ENCODE results near the gene GTSE1. TPM values are rescaled to one million over a fixed set of nuclear protein-coding genes. Genes with fewer than 3 reads are reported as not detected.
A peak's percentile ranks its signal among the peaks of the same experiment; 100 is the strongest.

GTSE1 gene
- total RNA-seq, 3 donors from 2014 or later = 0.29 to 0.48 TPM; not detected in 1

- Histone ChIP-seq H3K4me1 (no peaks in the 10 kb centered on the region), H3K4me3 (no peak overlapping the region), H3K36me3 (peaks cover 10% of the 10 kb centered on the region), H3K9me3 (no peaks in the 10 kb centered on the region), H3K27me3 (no peaks in the 10 kb centered on the region), H3K27ac (no peak overlapping the region)
- DNase-seq (ENCODE audit: low spot score in 2 of 2) = no peak
- intact Hi-C loops (cut with DNase I; ENCODE audit: low total_unique reads) = no loop called here
- no peak for TF ChIP-seq POLR2AphosphoS5 (IDR thresholded peaks at IDR 0.05)
- TF ChIP-seq, protein P1, sequence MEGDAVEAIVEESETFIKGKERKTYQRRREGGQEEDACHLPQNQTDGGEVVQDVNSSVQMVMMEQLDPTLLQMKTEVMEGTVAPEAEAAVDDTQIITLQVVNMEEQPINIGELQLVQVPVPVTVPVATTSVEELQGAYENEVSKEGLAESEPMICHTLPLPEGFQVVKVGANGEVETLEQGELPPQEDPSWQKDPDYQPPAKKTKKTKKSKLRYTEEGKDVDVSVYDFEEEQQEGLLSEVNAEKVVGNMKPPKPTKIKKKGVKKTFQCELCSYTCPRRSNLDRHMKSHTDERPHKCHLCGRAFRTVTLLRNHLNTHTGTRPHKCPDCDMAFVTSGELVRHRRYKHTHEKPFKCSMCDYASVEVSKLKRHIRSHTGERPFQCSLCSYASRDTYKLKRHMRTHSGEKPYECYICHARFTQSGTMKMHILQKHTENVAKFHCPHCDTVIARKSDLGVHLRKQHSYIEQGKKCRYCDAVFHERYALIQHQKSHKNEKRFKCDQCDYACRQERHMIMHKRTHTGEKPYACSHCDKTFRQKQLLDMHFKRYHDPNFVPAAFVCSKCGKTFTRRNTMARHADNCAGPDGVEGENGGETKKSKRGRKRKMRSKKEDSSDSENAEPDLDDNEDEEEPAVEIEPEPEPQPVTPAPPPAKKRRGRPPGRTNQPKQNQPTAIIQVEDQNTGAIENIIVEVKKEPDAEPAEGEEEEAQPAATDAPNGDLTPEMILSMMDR (IDR thresholded peaks at IDR 0.05) = no peak
- TF ChIP-seq POLR2A (IDR thresholded peaks at IDR 0.05) = no peak
These were observed 15.6 kb upstream of the GTSE1 start for GRCh38 chr22:46280999-46281623.

- DNase-seq (ENCODE audit: low spot score in 2 of 2) = no peak
- Histone ChIP-seq H3K36me3 (peaks cover 10% of the 10 kb centered on the region), H3K4me3 (no peak overlapping the region), H3K27ac (no peak overlapping the region), H3K9me3 (no peaks in the 10 kb centered on the region), H3K27me3 (no peaks in the 10 kb centered on the region), H3K4me1 (no peaks in the 10 kb centered on the region)
- intact Hi-C loops (cut with DNase I; ENCODE audit: low total_unique reads) = no loop called here
- TF ChIP-seq POLR2AphosphoS5 (IDR thresholded peaks at IDR 0.05) (no peak), POLR2A (IDR thresholded peaks at IDR 0.05) (no peak)
- TF ChIP-seq, protein P1 (IDR thresholded peaks at IDR 0.05) = no peak
These were observed 14.6 kb upstream of the GTSE1 start for GRCh38 chr22:46281866-46282678.

- TF ChIP-seq POLR2A (IDR thresholded peaks at IDR 0.05) = no peak
- TF ChIP-seq POLR2AphosphoS5 (IDR thresholded peaks at IDR 0.05) = no peak
- TF ChIP-seq, protein P1 (IDR thresholded peaks at IDR 0.05) = no peak
- no peak overlapping the region for H3K27ac ChIP-seq
- no peak overlapping the region for H3K4me3 ChIP-seq
- H3K27me3 ChIP-seq = no peaks in the 10 kb centered on the region
- H3K36me3 ChIP-seq = no peaks in the 10 kb centered on the region
- H3K9me3 ChIP-seq = no peaks in the 10 kb centered on the region
- no peaks in the 10 kb centered on the region for H3K4me1 ChIP-seq
- no peak for DNase-seq (ENCODE audit: low spot score in 2 of 2)
- intact Hi-C loops (cut with DNase I; ENCODE audit: low total_unique reads) = no loop called here
These were observed 10.7 kb upstream of the GTSE1 start for GRCh38 chr22:46286006-46286405.

DNA sequence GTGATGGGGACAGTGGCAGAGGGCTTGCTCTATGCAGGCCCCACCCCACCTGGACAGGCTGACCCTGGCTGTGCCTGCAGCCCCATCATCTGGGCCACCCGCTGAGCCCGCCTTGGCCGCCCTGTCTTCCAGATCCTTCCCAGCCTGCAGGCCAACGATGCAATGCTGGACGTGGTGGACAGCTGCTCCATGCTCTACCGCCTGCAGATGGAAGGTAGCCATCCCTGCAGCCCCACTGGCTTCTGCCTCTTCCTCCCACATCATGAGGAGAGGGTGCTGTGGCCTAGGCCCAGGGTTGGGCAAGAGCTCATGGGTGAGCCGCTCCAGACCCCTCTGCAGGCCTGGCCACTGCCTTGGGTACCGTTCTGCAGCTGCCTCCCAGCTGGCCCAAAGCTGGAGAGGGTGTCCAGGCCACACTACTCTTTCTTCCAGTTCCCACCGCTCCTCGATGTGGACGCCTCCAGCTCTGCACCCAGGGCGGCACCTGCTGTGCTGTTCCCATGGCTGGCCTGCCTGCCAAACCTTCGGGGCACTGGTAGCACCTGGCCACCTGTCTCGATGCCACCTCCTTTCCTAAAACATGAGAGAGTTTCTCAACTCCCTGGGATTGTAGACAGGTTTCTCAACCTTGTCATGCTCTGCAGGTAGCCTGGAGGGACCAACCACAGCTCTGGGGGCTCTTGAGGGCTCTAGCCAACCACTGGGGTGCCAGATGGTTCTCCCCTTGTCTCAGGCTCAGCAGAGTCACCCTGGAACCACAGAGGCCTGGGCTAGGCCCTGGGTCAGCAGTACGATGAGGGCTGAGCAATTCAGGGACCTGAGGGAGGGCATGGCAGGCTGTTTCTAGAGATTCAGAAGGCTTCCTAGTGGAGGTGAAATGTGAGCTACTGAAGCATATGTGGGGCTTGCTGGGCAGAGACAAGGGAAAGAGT, 9.5 kb upstream of the GTSE1 start:
- no peak for DNase-seq (ENCODE audit: low spot score in 2 of 2)
- peak overlapping the region in 1 of 3 donors; percentile 16 for H3K4me3 ChIP-seq
- H3K36me3 ChIP-seq = peaks cover 4% of the 10 kb centered on the region
- intact Hi-C loops (cut with DNase I; ENCODE audit: low total_unique reads) = no loop called here
- TF ChIP-seq POLR2A (IDR thresholded peaks at IDR 0.05) (no peak), POLR2AphosphoS5 (IDR thresholded peaks at IDR 0.05) (no peak)
- TF ChIP-seq, protein P1 (IDR thresholded peaks at IDR 0.05) = no peak
- peaks cover 5 to 8% of the 10 kb centered on the region in 2 donors for H3K9me3 ChIP-seq
- H3K27ac ChIP-seq = peak overlapping the region in 1 of 2 donors; percentile 62
- H3K27me3 ChIP-seq = no peaks in the 10 kb centered on the region
- no peaks in the 10 kb centered on the region for H3K4me1 ChIP-seq
